Measurements from ENCODE around the gene CFAP99. TPM values are rescaled to one million over a fixed set of nuclear protein-coding genes. Genes with fewer than 3 reads are reported as not detected.

The CFAP99 gene
- total RNA-seq, 4 donors from 2014 or later = 0.21 to 0.46 TPM; not detected in 2

- Histone ChIP-seq H3K27me3 (no peaks in the 10 kb centered on the region), H3K4me3 (no peak overlapping the region), H3K9me3 (no peaks in the 10 kb centered on the region), H3K36me3 (no peaks in the 10 kb centered on the region), H3K4me1 (no peaks in the 10 kb centered on the region), H3K27ac (no peak overlapping the region)
- TF ChIP-seq POLR2A (IDR thresholded peaks at IDR 0.05) = no peak
- intact Hi-C loops (cut with DNase I; ENCODE audit: low total_unique reads) = no loop called here
- DNase-seq = no peak
Observed at GRCh38 chr4:2383760-2384159, 35.0 kb upstream of the CFAP99 start.

DNA sequence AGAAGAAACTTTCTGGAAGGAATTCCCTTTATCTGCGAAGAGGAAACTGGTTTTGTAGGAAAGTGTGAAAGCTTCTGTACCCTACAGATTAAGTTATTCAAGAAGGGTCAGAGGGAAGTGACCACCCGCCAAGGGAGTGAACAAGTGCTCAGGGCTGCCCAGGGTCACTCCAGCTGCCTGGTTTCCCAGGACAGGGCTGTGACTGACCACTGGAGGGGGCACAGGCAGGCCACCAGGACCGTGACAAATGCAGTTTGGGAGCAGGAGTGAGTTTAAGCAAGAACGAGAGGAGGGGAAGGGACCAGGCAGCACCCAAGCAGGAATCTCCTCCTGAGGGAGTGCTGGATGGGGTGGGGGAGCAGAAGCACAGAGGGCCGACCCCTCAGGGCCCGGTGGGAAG, 34.5 kb upstream of the CFAP99 start:
- DNase-seq = no peak
- H3K4me3 ChIP-seq = no peak overlapping the region
- no peaks in the 10 kb centered on the region for H3K4me1 ChIP-seq
- H3K27ac ChIP-seq = no peak overlapping the region
- intact Hi-C loops (cut with DNase I; ENCODE audit: low total_unique reads) = no loop called here
- no peaks in the 10 kb centered on the region for H3K36me3 ChIP-seq
- TF ChIP-seq, protein P1, sequence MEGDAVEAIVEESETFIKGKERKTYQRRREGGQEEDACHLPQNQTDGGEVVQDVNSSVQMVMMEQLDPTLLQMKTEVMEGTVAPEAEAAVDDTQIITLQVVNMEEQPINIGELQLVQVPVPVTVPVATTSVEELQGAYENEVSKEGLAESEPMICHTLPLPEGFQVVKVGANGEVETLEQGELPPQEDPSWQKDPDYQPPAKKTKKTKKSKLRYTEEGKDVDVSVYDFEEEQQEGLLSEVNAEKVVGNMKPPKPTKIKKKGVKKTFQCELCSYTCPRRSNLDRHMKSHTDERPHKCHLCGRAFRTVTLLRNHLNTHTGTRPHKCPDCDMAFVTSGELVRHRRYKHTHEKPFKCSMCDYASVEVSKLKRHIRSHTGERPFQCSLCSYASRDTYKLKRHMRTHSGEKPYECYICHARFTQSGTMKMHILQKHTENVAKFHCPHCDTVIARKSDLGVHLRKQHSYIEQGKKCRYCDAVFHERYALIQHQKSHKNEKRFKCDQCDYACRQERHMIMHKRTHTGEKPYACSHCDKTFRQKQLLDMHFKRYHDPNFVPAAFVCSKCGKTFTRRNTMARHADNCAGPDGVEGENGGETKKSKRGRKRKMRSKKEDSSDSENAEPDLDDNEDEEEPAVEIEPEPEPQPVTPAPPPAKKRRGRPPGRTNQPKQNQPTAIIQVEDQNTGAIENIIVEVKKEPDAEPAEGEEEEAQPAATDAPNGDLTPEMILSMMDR (IDR thresholded peaks at IDR 0.05) = no peak
- no peak for TF ChIP-seq POLR2A (IDR thresholded peaks at IDR 0.05)
- H3K9me3 ChIP-seq = no peaks in the 10 kb centered on the region
- no peaks in the 10 kb centered on the region for H3K27me3 ChIP-seq

GRCh38 chr4:2385516-2385915, 33.2 kb upstream of the CFAP99 start:
- H3K4me3 ChIP-seq = no peak overlapping the region
- intact Hi-C loops (cut with DNase I; ENCODE audit: low total_unique reads) = no loop called here
- H3K27ac ChIP-seq = no peak overlapping the region
- no peak for TF ChIP-seq POLR2A (IDR thresholded peaks at IDR 0.05)
- TF ChIP-seq, protein P1 (IDR thresholded peaks at IDR 0.05) = no peak
- no peaks in the 10 kb centered on the region for H3K9me3 ChIP-seq
- H3K27me3 ChIP-seq = no peaks in the 10 kb centered on the region
- H3K36me3 ChIP-seq = no peaks in the 10 kb centered on the region
- DNase-seq = no peak
- no peaks in the 10 kb centered on the region for H3K4me1 ChIP-seq

DNA sequence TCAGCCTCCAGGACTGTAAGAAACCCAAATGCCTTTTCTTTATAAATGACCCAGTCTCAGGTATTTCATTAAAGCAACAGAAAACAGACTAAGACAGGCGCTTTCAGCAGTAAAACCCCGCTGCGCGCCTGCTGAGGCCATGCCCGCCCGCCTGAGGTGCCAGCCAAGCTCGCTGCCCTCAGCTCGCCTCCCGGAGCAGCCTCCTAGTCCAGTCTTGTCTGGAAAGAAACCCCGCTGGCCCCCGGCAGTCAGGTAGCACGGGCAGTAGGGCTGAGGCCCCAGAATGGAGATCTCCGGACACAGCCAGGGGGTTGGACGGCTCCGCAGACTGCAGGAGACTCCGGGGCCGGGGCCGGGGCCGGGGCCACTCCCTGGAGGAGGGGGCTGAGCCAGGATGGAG, 32.0 kb upstream of the CFAP99 start:
- intact Hi-C loops (cut with DNase I; ENCODE audit: low total_unique reads) = no loop called here
- Histone ChIP-seq H3K4me3 (no peak overlapping the region), H3K36me3 (no peaks in the 10 kb centered on the region), H3K4me1 (no peaks in the 10 kb centered on the region), H3K9me3 (no peaks in the 10 kb centered on the region), H3K27me3 (no peaks in the 10 kb centered on the region), H3K27ac (no peak overlapping the region)
- no peak for TF ChIP-seq POLR2A (IDR thresholded peaks at IDR 0.05)
- TF ChIP-seq, protein P1 (IDR thresholded peaks at IDR 0.05) = no peak
- DNase-seq = no peak

DNA sequence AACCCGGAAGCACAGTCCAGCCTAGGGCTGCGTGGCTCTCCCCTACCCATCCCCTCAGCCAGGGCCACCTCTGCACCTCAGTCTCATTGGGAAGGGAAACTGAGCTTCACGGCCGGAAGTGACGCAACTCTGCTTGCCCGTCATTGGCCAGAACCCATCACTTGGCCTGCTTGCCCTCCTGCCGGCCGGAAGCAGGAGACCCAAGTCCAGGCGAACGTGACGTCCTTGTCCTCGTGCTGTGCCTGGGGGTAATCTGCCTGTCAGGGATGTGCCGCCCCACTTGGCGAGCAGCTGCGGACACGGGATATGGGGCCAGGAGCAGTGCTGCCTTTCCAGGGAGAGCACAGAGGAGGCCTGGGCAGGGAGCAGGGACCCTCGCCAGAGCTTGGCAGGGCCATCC, 31.5 kb upstream of the CFAP99 start:
- intact Hi-C loops (cut with DNase I; ENCODE audit: low total_unique reads) = no loop called here
- Histone ChIP-seq H3K4me3 (no peak overlapping the region), H3K9me3 (no peaks in the 10 kb centered on the region), H3K27ac (no peak overlapping the region), H3K4me1 (no peaks in the 10 kb centered on the region), H3K36me3 (no peaks in the 10 kb centered on the region), H3K27me3 (no peaks in the 10 kb centered on the region)
- no peak for TF ChIP-seq POLR2A (IDR thresholded peaks at IDR 0.05)
- TF ChIP-seq, protein P1 (IDR thresholded peaks at IDR 0.05) = no peak
- no peak for DNase-seq

DNA sequence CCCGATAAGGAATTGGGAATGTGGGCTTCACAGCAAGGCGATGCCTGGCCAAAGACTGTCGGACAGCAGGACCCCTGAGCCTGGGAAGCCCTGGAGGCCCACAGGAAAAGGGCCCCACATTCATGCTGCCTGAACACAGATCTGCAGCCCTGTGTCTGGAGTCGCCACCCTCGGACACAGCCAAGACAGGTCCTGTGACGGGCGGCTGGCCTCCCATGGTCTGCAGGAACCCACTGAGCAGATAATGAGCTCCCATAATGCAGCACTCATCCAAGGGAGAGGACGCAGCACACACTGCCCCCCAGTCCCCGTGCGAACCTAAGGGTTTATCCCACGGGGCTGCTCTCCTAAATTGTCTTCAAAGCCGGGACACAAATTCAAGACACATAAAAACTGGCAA, 30.9 kb upstream of the CFAP99 start:
- no peak for DNase-seq
- Histone ChIP-seq H3K4me3 (no peak overlapping the region), H3K36me3 (no peaks in the 10 kb centered on the region), H3K27ac (no peak overlapping the region), H3K27me3 (no peaks in the 10 kb centered on the region), H3K9me3 (no peaks in the 10 kb centered on the region), H3K4me1 (no peaks in the 10 kb centered on the region)
- intact Hi-C loops (cut with DNase I; ENCODE audit: low total_unique reads) = no loop called here
- TF ChIP-seq, protein P1 (IDR thresholded peaks at IDR 0.05) = no peak
- TF ChIP-seq POLR2A (IDR thresholded peaks at IDR 0.05) = no peak

All from uterus (tissue), 4 donors.